Endothelial cell of umbilical vein (primary cell): ENCODE data around the gene DYNLT5. TPM values are rescaled to one million over a fixed set of nuclear protein-coding genes. Genes with fewer than 3 reads are reported as not detected.
A peak's percentile ranks its signal among the peaks of the same experiment; 100 is the strongest.

Source experiments
- BruUV-seq: library from RNA; stranded (reverse); fragments of 400-500 nt; replicated peaks from 2 replicates; lab custom pipeline; 2021; lab: Mats Ljungman, UMichigan
- CTCF ChIA-PET: fragments of 300-600, 350-600 bp; sonication (Branson Sonifier 250); formaldehyde crosslinking; loops from one replicate; lab custom pipeline; 2021; ENCODE audit warnings: antibody characterized with exemption, inconsistent platforms; lab: Charles Lee
- POLR2A ChIA-PET: fragments of 300-600, 350-600 bp; sonication (Branson Sonifier 250); formaldehyde crosslinking; loops from one replicate; lab custom pipeline; 2021; ENCODE audit warnings: antibody characterized with exemption, inconsistent platforms; lab: Charles Lee
- DNase-seq: peaks from one replicate; pipeline ENCODE4 v3.0.0-alpha.2; 2011; ENCODE audit warnings: low read depth, low spot score
- FAIRE-seq: peaks from 2 replicates; lab custom pipeline; 2011; peaks lifted over from hg19 to GRCh38; lab: Jason Lieb, UNC
- H2AFZ ChIP-seq: 2 replicates; pipeline ENCODE4 v1.6.0; 2012; ENCODE audit warnings: low read depth, low read length, control low read depth, inconsistent platforms
- H3K27ac ChIP-seq: 2 replicates; pipeline ENCODE4 v1.5.1; 2011; ENCODE audit warnings: low read depth, mild to moderate bottlenecking, control low read depth, low read length, moderate library complexity; ENCODE audit not compliant: insufficient read depth
- H3K27me3 ChIP-seq, 2 experiments: 2 replicates each; pipeline versions ENCODE4 v1.6.0 to v1.6.1; 2011; ENCODE audit warnings: low read length in 2 of 2, mixed read lengths in 1 of 2; ENCODE audit not compliant: control insufficient read depth in 2 of 2, insufficient read depth in 2 of 2
- H3K36me3 ChIP-seq, 2 experiments: 2 replicates in 1 of 2; 3 replicates in 1 of 2; pipeline ENCODE4 v1.5.1; 2011; ENCODE audit warnings: low read length in 2 of 2, mild to moderate bottlenecking in 1 of 2, moderate library complexity in 1 of 2; ENCODE audit not compliant: control insufficient read depth in 2 of 2, insufficient read depth in 2 of 2; ENCODE audit errors: extremely low read depth in 1 of 2
- H3K4me1 ChIP-seq: 3 replicates; pipeline ENCODE4 v1.5.1; 2011; ENCODE audit warnings: mild to moderate bottlenecking, low read length; ENCODE audit not compliant: control insufficient read depth, insufficient read depth; ENCODE audit errors: extremely low read depth
- H3K4me2 ChIP-seq: 2 replicates; pipeline ENCODE4 v1.6.1; 2011; ENCODE audit warnings: low read length, control low read depth, mixed read lengths; ENCODE audit not compliant: insufficient read depth
- H3K4me3 ChIP-seq, 3 experiments: fragments of 200-600 bp in 1 of 3; sonication (generic), shearing (Covaris generic) in 1 of 3; replicated peaks in 1 of 3; 2 replicates each; pipeline ENCODE4 v1.5.1; 2011 to 2016; ENCODE audit warnings: control low read depth in 3 of 3, low read length in 3 of 3, mild to moderate bottlenecking in 2 of 3, inconsistent platforms in 1 of 3, low read depth in 1 of 3, moderate library complexity in 1 of 3; ENCODE audit not compliant: insufficient read depth in 1 of 3
- H3K79me2 ChIP-seq: 2 replicates; pipeline ENCODE4 v1.6.0; 2012; ENCODE audit warnings: low read length, inconsistent platforms; ENCODE audit not compliant: control insufficient read depth, insufficient read depth
- H3K9ac ChIP-seq: replicated peaks from 2 replicates; pipeline ENCODE3; 2011; ENCODE audit warnings: low read length, control low read depth; ENCODE audit not compliant: insufficient read depth; ENCODE audit errors: extremely low read depth
- H3K9me1 ChIP-seq: replicated peaks from 3 replicates; pipeline ENCODE4 v1.6.0; 2011; ENCODE audit warnings: mild to moderate bottlenecking, low read length; ENCODE audit not compliant: control insufficient read depth, insufficient read depth; ENCODE audit errors: extremely low read depth
- H3K9me3 ChIP-seq: replicated peaks from 2 replicates; pipeline ENCODE4 v1.5.1; 2012; ENCODE audit warnings: low read length, inconsistent platforms; ENCODE audit not compliant: control insufficient read depth, insufficient read depth
- H4K20me1 ChIP-seq: replicated peaks from 2 replicates; pipeline ENCODE3; 2011; ENCODE audit warnings: mild to moderate bottlenecking, low read length; ENCODE audit not compliant: control insufficient read depth, insufficient read depth; ENCODE audit errors: extremely low read depth
- EZH2 ChIP-seq: IDR thresholded peaks from 2 replicates; pipeline ENCODE4 v1.6.1; 2012; ENCODE audit warnings: borderline replicate concordance, low read depth, mild to moderate bottlenecking, moderate library complexity, low read length, inconsistent platforms; ENCODE audit not compliant: severe bottlenecking
- FOS ChIP-seq: IDR thresholded peaks from 2 replicates; pipeline ENCODE4 v1.6.1; 2011; ENCODE audit warnings: mild to moderate bottlenecking, low read length, moderate library complexity, borderline replicate concordance; ENCODE audit not compliant: insufficient read depth
- GATA2 ChIP-seq: IDR thresholded peaks from 2 replicates; pipeline ENCODE4 v1.7.0; 2011; ENCODE audit warnings: low read depth, mild to moderate bottlenecking, moderate library complexity, mixed read lengths, low read length; ENCODE audit not compliant: insufficient read length, insufficient read depth
- JUN ChIP-seq: IDR thresholded peaks from 2 replicates; pipeline ENCODE4 v1.6.1; 2011; ENCODE audit warnings: borderline replicate concordance, low read depth; ENCODE audit not compliant: insufficient read length, insufficient read depth
- MYC ChIP-seq: IDR thresholded peaks from one replicate; pipeline ENCODE4 v1.6.1; 2011; ENCODE audit warnings: mild to moderate bottlenecking, low read depth, low read length
- POLR2A ChIP-seq: IDR thresholded peaks from 2 replicates; pipeline ENCODE4 v1.6.1; 2012; ENCODE audit warnings: low read depth, mild to moderate bottlenecking, control low read depth, low read length
- POLR2AphosphoS5 ChIP-seq: IDR thresholded peaks from 2 replicates; pipeline ENCODE4 v1.6.1; 2012; ENCODE audit warnings: low read depth, mild to moderate bottlenecking, control low read depth, low read length, moderate library complexity; ENCODE audit not compliant: insufficient read depth
- dilution Hi-C: fragments of 300-500 bp; cut with MboI; formaldehyde crosslinking; loops from one replicate; pipeline ENCODE4 v1.15.0; 2019; ENCODE audit warnings: low sequenced_read_pairs; ENCODE audit not compliant: extremely low pct_ligation_motif_present
- intact Hi-C: fragments of 100-400 bp; cut with micrococcal nuclease; formaldehyde crosslinking; loops from one replicate; pipeline ENCODE4 v1.10.0; 2022
- polyA plus RNA-seq, 4 experiments: library from polyadenylated mRNA; depleted of rRNA in 3 of 4; stranded (reverse) in 3 of 4; unstranded in 1 of 4; fragments of >200 nt; gene quantifications; 2 replicates each; pipeline versions ENCODE4 v1.2.1 to v1.2.3, GENCODE V29; 2011 to 2012; ENCODE audit warnings: missing spikeins in 1 of 4
- total RNA-seq: library from RNA; stranded (reverse); gene quantifications from 2 replicates; pipeline ENCODE4 v1.2.3, GENCODE V29; 2021
- TF ChIP-seq, protein P1 (sequence below): IDR thresholded peaks from 2 replicates; pipeline ENCODE4 v1.6.1; 2011; ENCODE audit not compliant: insufficient read depth, insufficient read length
- TF ChIP-seq, protein P2 (sequence below), 2 donors: IDR thresholded peaks; 1 replicate in 1 of 2; 2 replicates in 1 of 2; pipeline ENCODE4 v1.5.1; 2011; ENCODE audit warnings: low read length in 2 of 2, mild to moderate bottlenecking in 2 of 2, moderate library complexity in 2 of 2, control low read depth in 1 of 2, inconsistent platforms in 1 of 2, low read depth in 1 of 2; ENCODE audit not compliant: insufficient read depth in 1 of 2; ENCODE audit errors: extremely low read depth in 1 of 2

DYNLT5 gene
- total and polyA plus RNA-seq, 2 donors (not counting 3 experiments of a cell fraction or from before 2014, with no cell fraction given) = 4.0 to 4.5 TPM

DNA sequence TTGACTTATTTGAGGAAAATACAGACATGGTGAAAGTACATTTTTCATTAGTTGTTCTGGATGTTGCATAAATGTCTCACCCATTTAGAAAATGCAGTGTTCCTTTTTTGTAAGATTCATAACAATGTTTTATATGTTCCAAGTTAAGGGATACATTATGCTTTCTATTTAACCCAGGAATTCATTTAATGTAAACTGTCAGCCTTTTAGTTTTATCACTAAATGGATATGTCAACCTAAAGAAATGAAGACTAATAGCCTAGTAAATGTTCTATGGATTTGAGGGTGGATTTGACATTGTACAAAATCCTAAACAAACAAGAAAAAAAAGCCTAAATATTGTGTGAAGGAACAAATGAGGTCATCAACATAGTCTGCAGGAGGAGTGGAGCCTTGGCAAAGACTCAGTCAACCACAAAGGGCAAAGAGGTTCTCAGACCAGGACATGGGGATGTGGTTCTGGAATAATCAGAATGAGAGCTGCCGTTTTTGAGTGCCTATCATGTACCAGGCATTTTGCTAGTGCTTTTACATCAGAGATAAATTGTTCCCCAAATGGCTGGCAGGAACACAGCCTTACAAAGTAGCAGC is 57.6 kb downstream of the DYNLT5 start:
- H3K27ac ChIP-seq = no peak overlapping the region
- intact Hi-C loops (no loop called here), dilution Hi-C loops (no loop called here)
- TF ChIP-seq FOS = no peak
- TF ChIP-seq MYC = no peak
- TF ChIP-seq, protein P1, sequence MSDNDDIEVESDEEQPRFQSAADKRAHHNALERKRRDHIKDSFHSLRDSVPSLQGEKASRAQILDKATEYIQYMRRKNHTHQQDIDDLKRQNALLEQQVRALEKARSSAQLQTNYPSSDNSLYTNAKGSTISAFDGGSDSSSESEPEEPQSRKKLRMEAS = no peak
- no peak for TF ChIP-seq GATA2
- no peak for TF ChIP-seq POLR2A
- TF ChIP-seq JUN = no peak
- TF ChIP-seq POLR2AphosphoS5 = no peak
- no peak for TF ChIP-seq EZH2
- TF ChIP-seq, protein P2, sequence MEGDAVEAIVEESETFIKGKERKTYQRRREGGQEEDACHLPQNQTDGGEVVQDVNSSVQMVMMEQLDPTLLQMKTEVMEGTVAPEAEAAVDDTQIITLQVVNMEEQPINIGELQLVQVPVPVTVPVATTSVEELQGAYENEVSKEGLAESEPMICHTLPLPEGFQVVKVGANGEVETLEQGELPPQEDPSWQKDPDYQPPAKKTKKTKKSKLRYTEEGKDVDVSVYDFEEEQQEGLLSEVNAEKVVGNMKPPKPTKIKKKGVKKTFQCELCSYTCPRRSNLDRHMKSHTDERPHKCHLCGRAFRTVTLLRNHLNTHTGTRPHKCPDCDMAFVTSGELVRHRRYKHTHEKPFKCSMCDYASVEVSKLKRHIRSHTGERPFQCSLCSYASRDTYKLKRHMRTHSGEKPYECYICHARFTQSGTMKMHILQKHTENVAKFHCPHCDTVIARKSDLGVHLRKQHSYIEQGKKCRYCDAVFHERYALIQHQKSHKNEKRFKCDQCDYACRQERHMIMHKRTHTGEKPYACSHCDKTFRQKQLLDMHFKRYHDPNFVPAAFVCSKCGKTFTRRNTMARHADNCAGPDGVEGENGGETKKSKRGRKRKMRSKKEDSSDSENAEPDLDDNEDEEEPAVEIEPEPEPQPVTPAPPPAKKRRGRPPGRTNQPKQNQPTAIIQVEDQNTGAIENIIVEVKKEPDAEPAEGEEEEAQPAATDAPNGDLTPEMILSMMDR (IDR thresholded peaks at IDR 0.05; ENCODE audit: extremely low read depth in 1 of 2, insufficient read depth in 1 of 2, low read depth in 1 of 2, low read length in 2 of 2) = no peak
- H3K36me3 ChIP-seq = no peaks in the 10 kb centered on the region
- no peaks in the 10 kb centered on the region for H3K4me1 ChIP-seq
- no peaks in the 10 kb centered on the region for H3K9me3 ChIP-seq
- ChIA-PET POLR2A (no interaction called here), CTCF (interaction anchor here (0.9 kb wide), 1 partner anchor 45 kb away, joined by 3 read pairs; no protein-coding TSS in a partner anchor)
- no peaks in the 10 kb centered on the region for H3K9me1 ChIP-seq
- no peaks in the 10 kb centered on the region for H3K27me3 ChIP-seq
- DNase-seq = peak; percentile 2
- H3K4me3 ChIP-seq = no peak overlapping the region
- H4K20me1 ChIP-seq = no peaks in the 10 kb centered on the region
- H3K9ac ChIP-seq = no peak overlapping the region
- BruUV-seq = no TSS peak
- FAIRE-seq = no peak
- H3K4me2 ChIP-seq = no peak overlapping the region
- H3K79me2 ChIP-seq = no peaks in the 10 kb centered on the region
- no peak overlapping the region for H2AFZ ChIP-seq
